Smooth muscle cell (in vitro differentiated cells): ENCODE results near the gene BAIAP2L1. TPM values are rescaled to one million over a fixed set of nuclear protein-coding genes. Genes with fewer than 3 reads are reported as not detected.

Experiments used
- DNase-seq: peaks from one replicate; lab custom pipeline; 2025; ENCODE audit not compliant: unreplicated experiment; lab: John Stamatoyannopoulos, UW
- H2AFZ ChIP-seq: fragments of 200-600 bp; sonication (generic); 2 replicates; pipeline ENCODE4 v1.6.0; 2016; ENCODE audit warnings: antibody characterized with exemption, low read depth, mild to moderate bottlenecking
- H3F3A ChIP-seq: fragments of 200-600 bp; sonication (generic); 2 replicates; pipeline ENCODE4 v1.6.0; 2017; ENCODE audit warnings: antibody characterized with exemption, low read depth
- H3K27ac ChIP-seq: fragments of 200-600 bp; sonication (generic); 2 replicates; pipeline ENCODE4 v1.5.1; 2016; ENCODE audit warnings: low read depth, mild to moderate bottlenecking
- H3K27me3 ChIP-seq: fragments of 200-600 bp; sonication (generic); 2 replicates; pipeline ENCODE4 v1.6.1; 2016; ENCODE audit warnings: low read depth, mild to moderate bottlenecking
- H3K36me3 ChIP-seq: fragments of 200-600 bp; sonication (generic); 2 replicates; pipeline ENCODE4 v1.5.1; 2016; ENCODE audit warnings: low read depth
- H3K4me1 ChIP-seq: fragments of 200-600 bp; sonication (generic); 2 replicates; pipeline ENCODE4 v1.5.1; 2016; ENCODE audit warnings: low read depth
- H3K4me2 ChIP-seq: fragments of 200-600 bp; sonication (generic); 2 replicates; pipeline ENCODE4 v1.6.0; 2016; ENCODE audit warnings: mild to moderate bottlenecking
- H3K4me3 ChIP-seq: fragments of 200-600 bp; sonication (generic); 2 replicates; pipeline ENCODE4 v1.5.1; 2016; ENCODE audit warnings: mild to moderate bottlenecking
- H3K79me2 ChIP-seq: fragments of 200-600 bp; sonication (generic); 2 replicates; pipeline ENCODE4 v1.6.0; 2016; ENCODE audit warnings: low read depth, mild to moderate bottlenecking
- H3K9ac ChIP-seq: fragments of 200-600 bp; sonication (generic); 2 replicates; pipeline ENCODE4 v1.6.0; 2016; ENCODE audit warnings: low read depth
- H3K9me3 ChIP-seq: fragments of 200-600 bp; sonication (generic); replicated peaks from 2 replicates; pipeline ENCODE4 v1.5.1; 2016; ENCODE audit warnings: low read depth
- H4K20me1 ChIP-seq: fragments of 200-600 bp; sonication (generic); 2 replicates; pipeline ENCODE4 v1.6.0; 2016; ENCODE audit warnings: low read depth
- CTCF ChIP-seq: fragments of 200-600 bp; sonication (generic); IDR thresholded peaks from 2 replicates; pipeline ENCODE4 v1.5.1; 2017; ENCODE audit warnings: borderline replicate concordance, mild to moderate bottlenecking, antibody characterized with exemption; ENCODE audit not compliant: insufficient read depth, poor library complexity, severe bottlenecking
- WGBS: methylation state at CpG from one replicate; pipeline ENCODE4 v1.1.7; 2016; ENCODE audit warnings: low lambda C conversion rate; 5-methylcytosine and 5-hydroxymethylcytosine counted together
- polyA plus RNA-seq: library from polyadenylated mRNA; unstranded; fragments of >200 nt; fragmentation: Nextera tagmentation; extraction: Ambion mirVana; gene quantifications from 2 replicates; pipeline ENCODE4 v1.2.1, GENCODE V29; 2016
- total RNA-seq: library from RNA; depleted of rRNA; stranded (reverse); fragments of >200 nt; gene quantifications from 2 replicates; pipeline ENCODE4 v1.2.3, GENCODE V29; 2014

The BAIAP2L1 gene
- total and polyA plus RNA-seq, 2 experiments from 2014 or later: 45.0 to 55.1 TPM

- H3K4me1 ChIP-seq: no peaks in the 10 kb centered on the region
- H2AFZ ChIP-seq: no peak overlapping the region
- no peak overlapping the region for H3K9ac ChIP-seq
- H3F3A ChIP-seq: peaks cover 32% of the 10 kb centered on the region
- no peaks in the 10 kb centered on the region for H3K27me3 ChIP-seq
- 93% methylated on average over 13 of the region's 13 CpGs for WGBS
- H3K36me3 ChIP-seq: no peaks in the 10 kb centered on the region
- no peak overlapping the region for H3K4me3 ChIP-seq
- peaks cover 95% of the 10 kb centered on the region for H4K20me1 ChIP-seq
- no peak for DNase-seq
- H3K4me2 ChIP-seq: no peak overlapping the region
- peaks cover 9% of the 10 kb centered on the region for H3K79me2 ChIP-seq
- no peak overlapping the region for H3K27ac ChIP-seq
- TF ChIP-seq CTCF: no peak
- no peaks in the 10 kb centered on the region for H3K9me3 ChIP-seq
These were observed 107.1 kb downstream of the BAIAP2L1 start for GRCh38 chr7:98293746-98294145.

GRCh38 chr7:98293265-98293664, 107.6 kb downstream of the BAIAP2L1 start:
- Histone ChIP-seq H3K79me2 (peaks cover 14% of the 10 kb centered on the region), H3K36me3 (no peaks in the 10 kb centered on the region)

GRCh38 chr7:98291717-98292116, 109.2 kb downstream of the BAIAP2L1 start:
- Histone ChIP-seq H4K20me1 (peaks cover 95% of the 10 kb centered on the region), H3K4me2 (no peak overlapping the region), H3K36me3 (no peaks in the 10 kb centered on the region), H3K9me3 (no peaks in the 10 kb centered on the region), H2AFZ (no peak overlapping the region), H3K27me3 (no peaks in the 10 kb centered on the region), H3K4me3 (no peak overlapping the region), H3K79me2 (peaks cover 29% of the 10 kb centered on the region), H3K27ac (no peak overlapping the region), H3K4me1 (peaks cover 5% of the 10 kb centered on the region), H3F3A (peaks cover 27% of the 10 kb centered on the region), H3K9ac (no peak overlapping the region)
- peak; percentile 5 for TF ChIP-seq CTCF
- 98% methylated on average over 7 of the region's 7 CpGs for WGBS
- no peak for DNase-seq

More at GRCh38 chr7:98293265-98293664, 107.6 kb downstream of the BAIAP2L1 start:
- Histone ChIP-seq H3K9ac (no peak overlapping the region), H3K4me2 (no peak overlapping the region), H3K27me3 (no peaks in the 10 kb centered on the region), H3F3A (peaks cover 32% of the 10 kb centered on the region), H3K4me3 (no peak overlapping the region), H3K4me1 (no peaks in the 10 kb centered on the region), H2AFZ (no peak overlapping the region), H4K20me1 (peaks cover 95% of the 10 kb centered on the region), H3K27ac (no peak overlapping the region), H3K9me3 (no peaks in the 10 kb centered on the region)
- no peak for DNase-seq
- 83% methylated on average over 17 of the region's 17 CpGs for WGBS
- TF ChIP-seq CTCF: no peak

- no peak overlapping the region for H2AFZ ChIP-seq
- H3K9me3 ChIP-seq: no peaks in the 10 kb centered on the region
- H3K4me3 ChIP-seq: no peak overlapping the region
- DNase-seq: no peak
- H3K27ac ChIP-seq: no peak overlapping the region
- WGBS: 92% methylated on average over 4 of the region's 4 CpGs
- H3K79me2 ChIP-seq: peaks cover 49% of the 10 kb centered on the region
- H4K20me1 ChIP-seq: peaks cover 97% of the 10 kb centered on the region
- H3K9ac ChIP-seq: no peak overlapping the region
- H3K36me3 ChIP-seq: no peaks in the 10 kb centered on the region
- H3K27me3 ChIP-seq: no peaks in the 10 kb centered on the region
- no peak overlapping the region for H3K4me2 ChIP-seq
- H3F3A ChIP-seq: peaks cover 24% of the 10 kb centered on the region
- H3K4me1 ChIP-seq: peaks cover 25% of the 10 kb centered on the region
- TF ChIP-seq CTCF: no peak
These were observed 111.5 kb downstream of the BAIAP2L1 start for GRCh38 chr7:98289333-98289875.
